Type B pancreatic cell (in vitro differentiated cells): ENCODE results near the gene NEK4. TPM values are rescaled to one million over a fixed set of nuclear protein-coding genes. Genes with fewer than 3 reads are reported as not detected.
"Not testable (repeated sequence)": the region's sequence is repeated elsewhere in the genome, so short reads cannot be mapped to it uniquely, and the experiment has no call there.

ENCODE experiments used
- DNase-seq: peaks from one replicate; pipeline ENCODE4 v3.0.0; 2021; ENCODE audit warnings: mixed read lengths; ENCODE audit not compliant: unreplicated experiment; ENCODE audit errors: extremely low spot score
- H3K27ac Mint-ChIP-seq: 2 replicates; pipeline ENCODE4 v1.8.0; 2021; ENCODE audit warnings: mild to moderate bottlenecking, mixed read lengths
- H3K27me3 Mint-ChIP-seq: 2 replicates; pipeline ENCODE4 v1.8.0; 2021; ENCODE audit warnings: mixed read lengths
- H3K36me3 Mint-ChIP-seq: 2 replicates; pipeline ENCODE4 v1.8.0; 2021; ENCODE audit warnings: mixed read lengths
- H3K4me1 Mint-ChIP-seq: one replicate; pipeline ENCODE4 v1.8.0; 2021; ENCODE audit warnings: mixed read lengths; ENCODE audit not compliant: unreplicated experiment
- H3K4me3 Mint-ChIP-seq: 2 replicates; pipeline ENCODE4 v1.8.0; 2021; ENCODE audit warnings: mild to moderate bottlenecking, mixed read lengths
- H3K9me3 Mint-ChIP-seq: 2 replicates; pipeline ENCODE4 v1.8.0; 2021; ENCODE audit warnings: mixed read lengths
- total RNA-seq: library from RNA; stranded (reverse); gene quantifications from 2 replicates; pipeline ENCODE4 v1.2.1, GENCODE V29; 2021; ENCODE audit warnings: low replicate concordance
- TF ChIP-seq, protein P1 (sequence below): fragments of 200-600 bp; sonication (generic); conservative IDR thresholded peaks from 2 replicates; pipeline ENCODE4 v1.5.0; 2021; ENCODE audit warnings: antibody characterized with exemption, mild to moderate bottlenecking

NEK4 gene
- total RNA-seq, 1 donor from 2014 or later, result 47.2 TPM

DNA sequence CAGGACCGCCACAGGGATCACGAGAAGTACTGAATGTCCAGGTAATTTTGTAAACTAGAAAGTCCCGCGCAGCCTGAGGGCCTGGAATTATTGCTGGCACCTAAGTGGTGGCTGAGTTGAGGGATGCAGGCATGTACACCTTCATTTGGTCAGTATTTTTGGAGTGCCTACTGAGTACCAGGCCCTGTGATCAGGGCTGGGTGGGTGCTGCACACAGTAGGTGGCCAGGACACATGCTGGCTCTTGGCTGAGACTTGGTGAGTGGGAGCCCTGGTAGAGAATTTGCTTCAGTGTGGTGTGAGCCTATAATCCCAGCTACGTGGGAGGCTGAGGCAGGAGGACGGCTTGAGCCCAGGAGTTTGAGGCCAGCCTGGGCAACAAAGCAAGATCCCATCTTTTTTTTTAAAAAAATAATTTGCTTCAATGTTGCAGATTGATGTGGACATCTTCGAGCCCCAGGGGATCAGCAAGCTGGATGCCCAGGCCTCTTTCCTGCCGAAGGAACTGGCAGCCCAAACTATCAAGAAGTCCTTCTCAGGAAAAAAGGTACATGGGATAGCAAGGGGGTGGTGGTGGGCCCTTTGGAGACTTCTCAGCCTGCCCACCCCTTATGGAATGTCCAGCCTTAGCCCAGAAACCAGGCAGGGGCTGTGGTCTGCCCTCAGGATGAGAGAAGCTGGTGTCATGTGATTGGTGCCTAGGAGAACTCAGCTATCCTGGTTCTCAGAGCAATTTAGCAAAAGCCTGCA is 9.3 kb upstream of the NEK4 start:
- TF ChIP-seq, protein P1, sequence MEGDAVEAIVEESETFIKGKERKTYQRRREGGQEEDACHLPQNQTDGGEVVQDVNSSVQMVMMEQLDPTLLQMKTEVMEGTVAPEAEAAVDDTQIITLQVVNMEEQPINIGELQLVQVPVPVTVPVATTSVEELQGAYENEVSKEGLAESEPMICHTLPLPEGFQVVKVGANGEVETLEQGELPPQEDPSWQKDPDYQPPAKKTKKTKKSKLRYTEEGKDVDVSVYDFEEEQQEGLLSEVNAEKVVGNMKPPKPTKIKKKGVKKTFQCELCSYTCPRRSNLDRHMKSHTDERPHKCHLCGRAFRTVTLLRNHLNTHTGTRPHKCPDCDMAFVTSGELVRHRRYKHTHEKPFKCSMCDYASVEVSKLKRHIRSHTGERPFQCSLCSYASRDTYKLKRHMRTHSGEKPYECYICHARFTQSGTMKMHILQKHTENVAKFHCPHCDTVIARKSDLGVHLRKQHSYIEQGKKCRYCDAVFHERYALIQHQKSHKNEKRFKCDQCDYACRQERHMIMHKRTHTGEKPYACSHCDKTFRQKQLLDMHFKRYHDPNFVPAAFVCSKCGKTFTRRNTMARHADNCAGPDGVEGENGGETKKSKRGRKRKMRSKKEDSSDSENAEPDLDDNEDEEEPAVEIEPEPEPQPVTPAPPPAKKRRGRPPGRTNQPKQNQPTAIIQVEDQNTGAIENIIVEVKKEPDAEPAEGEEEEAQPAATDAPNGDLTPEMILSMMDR, result no peak
- no peaks in the 10 kb centered on the region for H3K36me3 Mint-ChIP-seq
- no peaks in the 10 kb centered on the region for H3K4me1 Mint-ChIP-seq
- H3K4me3 Mint-ChIP-seq, result no peak overlapping the region
- peak; percentile 43 for DNase-seq
- no peaks in the 10 kb centered on the region for H3K9me3 Mint-ChIP-seq
- H3K27me3 Mint-ChIP-seq, result peaks cover 20% of the 10 kb centered on the region
- no peak overlapping the region for H3K27ac Mint-ChIP-seq

DNA sequence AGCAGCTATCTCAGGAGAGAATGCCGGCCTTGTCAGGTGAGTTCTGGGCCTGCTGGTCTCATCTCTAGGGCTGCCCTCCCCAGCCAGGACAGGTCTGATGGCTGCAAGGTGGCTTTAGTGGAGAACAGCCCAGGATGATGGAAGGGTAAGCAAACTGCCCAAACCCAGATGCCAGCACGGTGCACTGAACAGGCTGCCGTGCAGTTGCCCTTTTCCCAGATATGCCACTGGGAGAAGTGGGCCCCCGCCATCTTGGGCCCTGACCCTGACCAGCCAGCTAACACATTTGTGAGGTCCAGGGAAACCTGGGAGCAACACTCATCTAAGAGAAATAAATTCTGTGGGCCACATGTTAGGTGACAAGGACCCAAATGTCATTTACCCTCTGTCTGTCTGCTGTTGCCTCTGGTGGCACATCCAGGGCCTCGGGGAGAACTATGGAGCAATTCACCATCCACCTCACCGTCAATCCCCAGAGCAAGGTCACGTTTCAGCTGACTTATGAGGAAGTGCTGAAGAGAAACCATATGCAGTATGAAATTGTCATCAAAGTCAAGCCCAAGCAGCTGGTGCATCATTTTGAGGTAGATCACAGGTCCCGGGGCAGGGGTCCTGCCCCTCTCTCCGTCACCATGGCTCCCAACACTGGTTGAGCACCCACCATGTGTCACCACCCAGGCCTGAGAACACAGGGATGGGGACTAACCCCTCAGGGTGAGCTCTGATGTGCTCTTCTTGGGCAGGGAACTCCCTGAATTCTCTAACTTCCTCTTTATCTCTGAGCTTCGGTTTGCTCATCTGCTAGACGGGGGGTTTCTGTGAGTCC is 8.5 kb upstream of the NEK4 start:
- no peak overlapping the region for H3K27ac Mint-ChIP-seq
- no peak overlapping the region for H3K4me3 Mint-ChIP-seq
- TF ChIP-seq, protein P1, result no peak
- peaks cover 20% of the 10 kb centered on the region for H3K27me3 Mint-ChIP-seq
- no peaks in the 10 kb centered on the region for H3K9me3 Mint-ChIP-seq
- no peaks in the 10 kb centered on the region for H3K36me3 Mint-ChIP-seq
- H3K4me1 Mint-ChIP-seq, result no peaks in the 10 kb centered on the region
- DNase-seq, result peak; percentile 39

DNA sequence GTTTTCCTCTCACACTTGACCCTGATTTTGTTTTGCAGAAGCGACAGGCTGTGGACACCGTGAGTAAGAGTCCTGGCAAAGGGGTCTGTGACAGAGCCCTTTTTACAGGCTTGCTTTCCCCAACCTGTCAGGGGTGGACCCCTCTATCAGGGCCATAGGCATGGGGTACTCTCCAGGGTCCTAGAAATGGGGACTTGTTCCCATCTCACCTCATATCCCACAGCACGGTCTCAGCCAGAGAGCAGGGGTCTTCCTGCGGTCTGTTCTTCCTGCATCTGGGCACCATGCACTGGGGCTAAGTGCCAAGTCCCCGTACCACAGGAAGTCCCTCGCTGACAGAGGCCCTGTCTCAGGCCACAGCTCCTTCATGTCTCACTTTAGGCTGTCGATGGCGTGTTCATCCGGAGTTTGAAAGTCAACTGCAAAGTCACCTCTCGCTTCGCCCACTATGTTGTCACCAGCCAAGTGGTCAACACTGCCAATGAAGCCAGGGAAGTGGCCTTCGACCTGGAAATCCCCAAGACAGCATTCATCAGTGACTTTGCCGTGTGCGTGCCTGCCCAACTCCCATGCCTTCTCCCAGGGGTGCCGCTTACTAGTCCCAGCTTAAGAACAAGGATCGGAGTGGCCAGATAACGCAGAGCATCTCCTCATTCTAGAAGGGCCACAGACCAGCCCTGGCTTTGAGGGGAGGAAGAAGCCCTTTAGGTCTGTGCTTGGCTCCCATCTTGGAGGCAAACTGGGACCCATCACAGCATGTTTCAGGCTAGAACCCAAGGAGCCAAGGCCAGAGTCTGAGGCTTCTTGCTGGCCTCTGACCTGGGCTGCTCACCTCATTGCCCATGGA is 7.4 kb upstream of the NEK4 start:
- no peaks in the 10 kb centered on the region for H3K36me3 Mint-ChIP-seq
- no peaks in the 10 kb centered on the region for H3K9me3 Mint-ChIP-seq
- no peak overlapping the region for H3K4me3 Mint-ChIP-seq
- TF ChIP-seq, protein P1, result no peak
- peak; percentile 62 for DNase-seq
- H3K27ac Mint-ChIP-seq, result no peak overlapping the region
- peaks cover 20% of the 10 kb centered on the region for H3K27me3 Mint-ChIP-seq
- no peaks in the 10 kb centered on the region for H3K4me1 Mint-ChIP-seq

DNA sequence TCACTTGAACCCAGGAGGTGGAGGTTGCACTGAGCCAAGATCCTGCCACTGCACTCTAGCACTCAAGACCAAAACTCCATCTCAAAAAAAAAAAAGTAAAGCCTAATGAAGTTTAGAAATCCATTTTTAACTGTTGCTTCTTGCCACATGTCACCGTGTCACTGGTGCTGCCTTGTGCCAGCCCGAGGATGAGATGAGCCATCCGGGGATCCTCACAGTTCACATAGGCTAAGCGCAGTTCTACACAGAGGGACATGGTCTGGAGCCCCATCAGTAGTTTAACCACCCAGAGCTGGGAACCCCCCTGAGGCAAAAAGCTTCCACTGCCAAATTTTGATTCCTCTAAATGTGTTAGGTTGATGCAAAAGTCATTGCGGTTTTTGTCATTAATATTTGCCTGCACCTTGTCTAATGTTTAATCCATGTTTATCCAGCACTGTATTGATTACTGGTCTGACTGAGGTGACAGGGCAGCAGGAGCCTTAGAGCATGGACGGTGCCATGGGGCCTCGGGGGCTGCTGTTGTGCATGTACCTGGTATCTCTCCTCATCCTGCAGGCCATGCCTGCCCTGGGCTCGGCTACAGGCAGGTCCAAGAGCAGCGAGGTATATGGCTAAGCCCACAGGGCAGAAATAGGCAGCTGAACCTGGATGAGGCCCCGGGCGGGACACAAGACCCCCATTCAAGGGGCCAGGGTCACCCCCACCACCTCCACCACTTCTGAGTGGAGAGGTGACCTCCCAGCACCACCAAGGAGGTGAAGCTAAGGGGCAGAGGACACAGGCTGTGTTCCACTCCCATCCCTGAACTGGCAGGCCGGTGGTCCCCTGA is 6.6 kb upstream of the NEK4 start, which contains the start of gene ITIH1:
Gene ITIH1 (plus strand): TSS at position 473 of the 832 bp plus-strand sequence. CDS start 17 bp downstream, at position 490.
- Mint-ChIP-seq H3K9me3 (no peaks in the 10 kb centered on the region), H3K4me1 (no peaks in the 10 kb centered on the region), H3K27ac (no peak within 1 kb of the TSS), H3K4me3 (no peak within 1 kb of the TSS), H3K36me3 (no peaks in the 10 kb centered on the region), H3K27me3 (peaks cover 16% of the 10 kb centered on the region)
- TF ChIP-seq, protein P1, result no peak
- no peak for DNase-seq

DNA sequence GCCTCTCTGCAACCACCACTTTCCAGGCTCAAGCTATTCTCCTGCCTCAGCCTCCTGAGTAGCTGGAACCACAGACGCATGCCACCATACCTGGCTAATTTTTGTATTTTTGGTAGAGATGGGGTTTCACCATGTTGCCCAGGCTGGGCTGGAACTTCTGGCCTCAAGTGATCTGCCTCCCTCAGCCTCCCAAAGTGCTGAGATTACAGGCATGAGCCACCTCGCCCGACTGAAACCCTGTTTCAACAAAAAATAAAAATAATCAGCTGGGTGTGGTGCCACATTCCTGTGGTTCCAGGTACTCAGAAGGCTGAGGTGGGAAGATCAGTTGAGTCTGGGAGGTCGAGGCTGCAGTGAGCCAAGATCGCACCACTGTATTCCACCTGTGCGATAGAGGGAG is 5.7 kb upstream of the NEK4 start:
- not testable (repeated sequence) for H3K4me1 Mint-ChIP-seq, H3K4me3 Mint-ChIP-seq, H3K27me3 Mint-ChIP-seq, H3K9me3 Mint-ChIP-seq, DNase-seq, H3K36me3 Mint-ChIP-seq
- peak overlapping the region; percentile 29 for H3K27ac Mint-ChIP-seq
